MM.1S (cell line): ENCODE data around the gene PRKCA.

Experiments used
- DNase-seq: peaks from one replicate; pipeline ENCODE4 v3.0.0-alpha.2; 2015
- H2AFZ ChIP-seq: fragments of 300-600 bp; sonication (generic); 2 replicates; pipeline ENCODE4 v1.6.0; 2016; ENCODE audit warnings: antibody characterized with exemption, low read length
- H3F3A ChIP-seq: fragments of 300-600 bp; sonication (generic); 2 replicates; pipeline ENCODE4 v1.6.1; 2016; ENCODE audit warnings: mild to moderate bottlenecking, antibody characterized with exemption, low read length, moderate library complexity, mixed read lengths; ENCODE audit not compliant: insufficient read depth
- H3K27ac ChIP-seq: fragments of 300-600 bp; sonication (generic); 2 replicates; pipeline ENCODE4 v1.5.1; 2016; ENCODE audit warnings: mild to moderate bottlenecking, low read length
- H3K27me3 ChIP-seq: fragments of 300-600 bp; sonication (generic); replicated peaks from 2 replicates; pipeline ENCODE4 v1.6.0; 2016; ENCODE audit warnings: low read length; ENCODE audit not compliant: insufficient read depth
- H3K36me3 ChIP-seq: fragments of 300-600 bp; sonication (generic); replicated peaks from 2 replicates; pipeline ENCODE4 v1.6.1; 2016; ENCODE audit warnings: mild to moderate bottlenecking, low read length, mixed read lengths; ENCODE audit not compliant: insufficient read depth
- H3K4me1 ChIP-seq: fragments of 300-600 bp; sonication (generic); 2 replicates; pipeline ENCODE4 v1.6.1; 2016; ENCODE audit warnings: low read length, mixed read lengths
- H3K4me2 ChIP-seq: fragments of 300-600 bp; sonication (generic); 2 replicates; pipeline ENCODE4 v1.6.0; 2016; ENCODE audit warnings: low read depth, low read length
- H3K4me3 ChIP-seq: fragments of 300-600 bp; sonication (generic); 2 replicates; pipeline ENCODE4 v1.5.1; 2016; ENCODE audit warnings: low read length, mixed read lengths
- H3K79me2 ChIP-seq: fragments of 300-600 bp; sonication (generic); 2 replicates; pipeline ENCODE4 v1.6.1; 2016; ENCODE audit warnings: mixed run types, low read length, mixed read lengths
- H3K9ac ChIP-seq: fragments of 300-600 bp; sonication (generic); 2 replicates; pipeline ENCODE4 v1.6.1; 2016; ENCODE audit warnings: low read length, mixed read lengths
- H3K9me2 ChIP-seq: fragments of 300-600 bp; sonication (generic); replicated peaks from 2 replicates; pipeline ENCODE4 v1.6.1; 2016; ENCODE audit warnings: mild to moderate bottlenecking, low read length, mixed read lengths; ENCODE audit not compliant: insufficient read depth
- H3K9me3 ChIP-seq: fragments of 300-600 bp; sonication (generic); replicated peaks from 2 replicates; pipeline ENCODE4 v1.6.1; 2016; ENCODE audit warnings: mild to moderate bottlenecking, low read length, mixed read lengths; ENCODE audit not compliant: insufficient read depth
- H4K20me1 ChIP-seq: fragments of 300-600 bp; sonication (generic); 2 replicates; pipeline ENCODE4 v1.6.1; 2016; ENCODE audit warnings: mild to moderate bottlenecking, low read length, moderate library complexity, mixed read lengths; ENCODE audit not compliant: insufficient read depth
- CTCF ChIP-seq: fragments of 300-600 bp; sonication (generic); IDR thresholded peaks from 2 replicates; pipeline ENCODE4 v1.5.1; 2016; ENCODE audit warnings: antibody characterized with exemption, low read length, mixed read lengths
- EZH2 ChIP-seq: fragments of 300-600 bp; sonication (generic); optimal IDR thresholded peaks from 2 replicates; pipeline ENCODE3; 2017; ENCODE audit warnings: low read depth, mild to moderate bottlenecking, antibody characterized with exemption, low read length, mixed read lengths
- EZH2phosphoT487 ChIP-seq: fragments of 300-600 bp; sonication (generic); IDR thresholded peaks from 2 replicates; pipeline ENCODE4 v1.6.1; 2018; ENCODE audit warnings: antibody characterized with exemption, low read length

The PRKCA gene

GRCh38 chr17:66625311-66625767 lies 322.9 kb downstream of the PRKCA start:
- Histone ChIP-seq H3K36me3 (no peaks in the 10 kb centered on the region), H3K9me2 (no peaks in the 10 kb centered on the region), H3K9ac (no peak overlapping the region), H4K20me1 (0 out of 2 replicates have a peak, but pooled peaks cover 2% of the 10 kb centered on the region), H3F3A (no peaks in the 10 kb centered on the region), H3K27ac (no peak overlapping the region), H2AFZ (no peak overlapping the region), H3K9me3 (no peaks in the 10 kb centered on the region), H3K4me2 (no peak overlapping the region), H3K27me3 (no peaks in the 10 kb centered on the region), H3K79me2 (no peaks in the 10 kb centered on the region), H3K4me3 (no peak overlapping the region), H3K4me1 (no peaks in the 10 kb centered on the region)
- TF ChIP-seq EZH2phosphoT487 (no peak), EZH2 (no peak), CTCF (peak; percentile 38)
- DNase-seq, result peak; percentile 17

GRCh38 chr17:66627985-66628384 lies 325.6 kb downstream of the PRKCA start:
- TF ChIP-seq EZH2phosphoT487 (no peak), EZH2 (no peak), CTCF (no peak)
- no peak overlapping the region for H3K4me3 ChIP-seq
- H3K27ac ChIP-seq, result no peak overlapping the region
- no peaks in the 10 kb centered on the region for H3F3A ChIP-seq
- H3K27me3 ChIP-seq, result no peaks in the 10 kb centered on the region
- no peak overlapping the region for H2AFZ ChIP-seq
- H3K79me2 ChIP-seq, result no peaks in the 10 kb centered on the region
- 0 out of 2 replicates have a peak, but pooled peaks cover 2% of the 10 kb centered on the region for H4K20me1 ChIP-seq
- no peak for DNase-seq
- H3K9me2 ChIP-seq, result no peaks in the 10 kb centered on the region
- H3K4me2 ChIP-seq, result no peak overlapping the region
- H3K9me3 ChIP-seq, result no peaks in the 10 kb centered on the region
- no peak overlapping the region for H3K9ac ChIP-seq
- H3K4me1 ChIP-seq, result no peaks in the 10 kb centered on the region
- H3K36me3 ChIP-seq, result no peaks in the 10 kb centered on the region

- Histone ChIP-seq H3K36me3 (no peaks in the 10 kb centered on the region), H3K9ac (no peak overlapping the region), H3K79me2 (no peaks in the 10 kb centered on the region), H3K4me3 (no peak overlapping the region), H3K27me3 (no peaks in the 10 kb centered on the region), H4K20me1 (0 out of 2 replicates have a peak, but pooled peaks cover 2% of the 10 kb centered on the region), H3K9me3 (no peaks in the 10 kb centered on the region), H3K27ac (no peak overlapping the region), H3K9me2 (no peaks in the 10 kb centered on the region), H3F3A (no peaks in the 10 kb centered on the region), H3K4me1 (no peaks in the 10 kb centered on the region), H3K4me2 (no peak overlapping the region), H2AFZ (no peak overlapping the region)
- DNase-seq, result no peak
- TF ChIP-seq EZH2phosphoT487 (no peak), CTCF (no peak), EZH2 (no peak)
Measured at GRCh38 chr17:66629762-66630161, 327.3 kb downstream of the PRKCA start.
